Esophagus muscularis mucosa (tissue), 4 donors: ENCODE results near the gene KMT2B. TPM values are rescaled to one million over a fixed set of nuclear protein-coding genes. Genes with fewer than 3 reads are reported as not detected.

Experiments
- DNase-seq: peaks from one replicate; pipeline ENCODE4 v3.0.0-alpha.2; 2017; ENCODE audit errors: extremely low spot score
- H3K27ac ChIP-seq, 4 donors: fragments of 200-600 bp; sonication (generic); replicated peaks in 1 of 4; 1 replicate in 3 of 4; 2 replicates in 1 of 4; pipeline ENCODE4 v1.5.1; 2016 to 2019; ENCODE audit warnings: mild to moderate bottlenecking in 1 of 4
- H3K27me3 ChIP-seq, 4 donors: fragments of 200-600 bp; sonication (generic); one replicate each; pipeline versions ENCODE4 v1.5.1 to v1.6.0; 2016 to 2019
- H3K36me3 ChIP-seq, 4 donors: fragments of 200-600 bp; sonication (generic); one replicate each; pipeline ENCODE4 v1.5.1; 2016 to 2019
- H3K4me1 ChIP-seq, 4 donors: fragments of 200-600 bp; sonication (generic); one replicate each; pipeline ENCODE4 v1.5.1; 2016 to 2019
- H3K4me3 ChIP-seq, 4 donors: fragments of 200-600 bp; sonication (generic); 1 replicate in 2 of 4; 2 replicates in 2 of 4; pipeline ENCODE4 v1.5.1; 2016 to 2019; ENCODE audit warnings: mild to moderate bottlenecking in 4 of 4, moderate library complexity in 1 of 4
- H3K9me3 ChIP-seq, 4 donors: fragments of 200-600 bp; sonication (generic); 1 replicate in 3 of 4; 2 replicates in 1 of 4; pipeline ENCODE4 v1.5.1; 2016 to 2019
- CTCF ChIP-seq, 3 experiments: fragments of 200-600 bp in 2 of 3; fragments of 450-650 bp in 1 of 3; sonication (generic) in 2 of 3; IDR thresholded peaks; one replicate each; pipeline ENCODE4 v1.5.1; 2017 to 2019; ENCODE audit warnings: antibody characterized with exemption in 3 of 3, mild to moderate bottlenecking in 2 of 3, moderate library complexity in 1 of 3
- EP300 ChIP-seq: sonication (generic); formaldehyde crosslinking; IDR thresholded peaks from one replicate; pipeline ENCODE4 v1.6.1; 2017; ENCODE audit warnings: antibody characterized with exemption
- POLR2A ChIP-seq: fragments of 450-650 bp; IDR thresholded peaks from one replicate; pipeline ENCODE4 v1.6.1; 2017; ENCODE audit warnings: antibody characterized with exemption, moderate library complexity, mild to moderate bottlenecking, low read depth
- POLR2AphosphoS5 ChIP-seq, 2 donors: sonication (generic); formaldehyde crosslinking; IDR thresholded peaks; one replicate each; pipeline ENCODE4 v1.6.1; 2017; ENCODE audit warnings: antibody characterized with exemption in 2 of 2
- WGBS: methylation state at CpG from one replicate; pipeline ENCODE4 v1.1.5; 2018; 5-methylcytosine and 5-hydroxymethylcytosine counted together
- intact Hi-C: fragments of 100-400 bp; cut with DNase I; formaldehyde crosslinking; loops from one replicate; pipeline ENCODE4 v1.15.1; 2023
- total RNA-seq, 4 donors: library from RNA; depleted of rRNA; stranded (reverse); fragments of >200 nt; gene quantifications; one replicate each; pipeline versions ENCODE4 v1.1.0 to v1.2.1, GENCODE V29; 2016

KMT2B gene
- total RNA-seq, 4 donors from 2014 or later = 22.0 to 30.6 (median 24.2) TPM

- Histone ChIP-seq H3K27me3 (no peaks in the 10 kb centered on the region), H3K4me1 (peaks cover 24 to 61% (median 37%) of the 10 kb centered on the region in 4 donors), H3K27ac (peak overlapping the region; percentile 80 to 94 (median 88)), H3K4me3 (peak overlapping the region; percentile 58 to 67 (median 66)), H3K9me3 (no peaks in the 10 kb centered on the region), H3K36me3 (peaks cover 27 to 67% (median 52%) of the 10 kb centered on the region in 4 donors)
- no peak for DNase-seq
- intact Hi-C loops = no loop called here
- TF ChIP-seq POLR2AphosphoS5 (IDR thresholded peaks at IDR 0.05) = no peak
- no peak for TF ChIP-seq EP300
- no peak for TF ChIP-seq POLR2A
- no peak for TF ChIP-seq CTCF (IDR thresholded peaks at IDR 0.05)
- whole genome bisulfite sequencing = 39% methylated on average over 3 of the region's 16 CpGs
Observed at GRCh38 chr19:35740108-35740422, 22.3 kb downstream of the KMT2B start.

- peaks cover 24 to 61% (median 37%) of the 10 kb centered on the region in 4 donors for H3K4me1 ChIP-seq
- peak; percentile 99 for DNase-seq
- H3K9me3 ChIP-seq = no peaks in the 10 kb centered on the region
- no peak for TF ChIP-seq POLR2A
- TF ChIP-seq CTCF (IDR thresholded peaks at IDR 0.05) = peak in 1 of 3 experiments; percentile 36
- TF ChIP-seq EP300 = peak; percentile 86
- TF ChIP-seq POLR2AphosphoS5 (IDR thresholded peaks at IDR 0.05) = peak; percentile 76
- peaks cover 22 to 61% (median 47%) of the 10 kb centered on the region in 4 donors for H3K36me3 ChIP-seq
- intact Hi-C loops = no loop called here
- under 1% methylated on average over 17 of the region's 63 CpGs for WGBS
- H3K4me3 ChIP-seq = peak overlapping the region; percentile 58 to 67 (median 66)
- no peaks in the 10 kb centered on the region for H3K27me3 ChIP-seq
- H3K27ac ChIP-seq = peak overlapping the region; percentile 80 to 94 (median 88)
Observed at GRCh38 chr19:35740423-35741202, 22.8 kb downstream of the KMT2B start.

GRCh38 chr19:35741203-35741515 lies 23.4 kb downstream of the KMT2B start:
- H3K4me3 ChIP-seq = peak overlapping the region; percentile 58 to 67 (median 66)
- no peak for DNase-seq
- TF ChIP-seq CTCF (IDR thresholded peaks at IDR 0.05) (no peak), EP300 (no peak), POLR2A (no peak), POLR2AphosphoS5 (IDR thresholded peaks at IDR 0.05) (no peak)
- peaks cover 28 to 66% (median 42%) of the 10 kb centered on the region in 4 donors for H3K4me1 ChIP-seq
- WGBS = 17% methylated on average over 2 of the region's 12 CpGs
- no peaks in the 10 kb centered on the region for H3K9me3 ChIP-seq
- peak overlapping the region; percentile 80 to 94 (median 88) for H3K27ac ChIP-seq
- intact Hi-C loops = no loop called here
- peaks cover 22 to 56% (median 42%) of the 10 kb centered on the region in 4 donors for H3K36me3 ChIP-seq
- H3K27me3 ChIP-seq = no peaks in the 10 kb centered on the region

GRCh38 chr19:35742121-35742724 lies 24.4 kb downstream of the KMT2B start, which contains the start of gene IGFLR1:
Gene IGFLR1 (minus strand): TSS chr19:35742452. CDS start chr19:35741180, 1,272 bp downstream.
- DNase-seq = no peak
- H3K4me1 ChIP-seq = peaks cover 34 to 77% (median 49%) of the 10 kb centered on the region in 4 donors
- TF ChIP-seq EP300 (no peak), CTCF (IDR thresholded peaks at IDR 0.05) (no peak), POLR2A (no peak), POLR2AphosphoS5 (IDR thresholded peaks at IDR 0.05) (no peak)
- no peaks in the 10 kb centered on the region for H3K27me3 ChIP-seq
- peaks cover 16 to 45% (median 34%) of the 10 kb centered on the region in 4 donors for H3K36me3 ChIP-seq
- peak within 1 kb of the TSS; percentile 80 to 94 (median 88) for H3K27ac ChIP-seq
- 72% methylated on average over 9 of the region's 9 CpGs for WGBS
- peak within 1 kb of the TSS; percentile 58 to 67 (median 66) for H3K4me3 ChIP-seq
- H3K9me3 ChIP-seq = no peaks in the 10 kb centered on the region
- intact Hi-C loops = no loop called here
